DOHH2 (cell line): ENCODE results near the gene SEL1L.

ENCODE experiments used
- EZH2phosphoT487 ChIP-seq: fragments of 200-600 bp; sonication (generic); IDR thresholded peaks from 2 replicates; pipeline ENCODE4 v1.6.1; 2017; ENCODE audit warnings: borderline replicate concordance, mild to moderate bottlenecking, antibody characterized with exemption, low read length, moderate library complexity, mixed read lengths
- TF ChIP-seq, protein P1 (sequence below): fragments of 200-600 bp; sonication (generic); IDR thresholded peaks from one replicate; pipeline ENCODE4 v1.5.1; 2014; ENCODE audit warnings: antibody characterized with exemption, mild to moderate bottlenecking, low read depth, low read length; ENCODE audit not compliant: poor library complexity, severe bottlenecking

DNA sequence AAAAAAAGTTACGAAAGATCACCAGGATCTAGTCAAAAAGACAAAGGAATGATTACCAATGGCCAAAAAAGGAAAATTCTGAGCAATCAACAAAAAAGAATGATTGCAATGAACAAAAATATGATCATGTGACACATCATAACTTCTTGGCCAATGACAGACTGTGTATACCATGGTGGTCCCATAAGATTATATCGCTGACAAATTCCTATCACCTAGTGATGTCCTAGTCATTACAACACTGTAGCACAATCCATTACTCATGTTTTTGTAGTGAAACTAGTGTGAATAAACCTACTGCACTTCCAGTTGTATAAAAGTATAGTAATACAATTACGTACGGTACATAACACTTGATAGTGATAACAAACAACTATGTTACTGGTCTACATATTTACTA lies 12.3 kb downstream of the SEL1L start:
- TF ChIP-seq, protein P1, sequence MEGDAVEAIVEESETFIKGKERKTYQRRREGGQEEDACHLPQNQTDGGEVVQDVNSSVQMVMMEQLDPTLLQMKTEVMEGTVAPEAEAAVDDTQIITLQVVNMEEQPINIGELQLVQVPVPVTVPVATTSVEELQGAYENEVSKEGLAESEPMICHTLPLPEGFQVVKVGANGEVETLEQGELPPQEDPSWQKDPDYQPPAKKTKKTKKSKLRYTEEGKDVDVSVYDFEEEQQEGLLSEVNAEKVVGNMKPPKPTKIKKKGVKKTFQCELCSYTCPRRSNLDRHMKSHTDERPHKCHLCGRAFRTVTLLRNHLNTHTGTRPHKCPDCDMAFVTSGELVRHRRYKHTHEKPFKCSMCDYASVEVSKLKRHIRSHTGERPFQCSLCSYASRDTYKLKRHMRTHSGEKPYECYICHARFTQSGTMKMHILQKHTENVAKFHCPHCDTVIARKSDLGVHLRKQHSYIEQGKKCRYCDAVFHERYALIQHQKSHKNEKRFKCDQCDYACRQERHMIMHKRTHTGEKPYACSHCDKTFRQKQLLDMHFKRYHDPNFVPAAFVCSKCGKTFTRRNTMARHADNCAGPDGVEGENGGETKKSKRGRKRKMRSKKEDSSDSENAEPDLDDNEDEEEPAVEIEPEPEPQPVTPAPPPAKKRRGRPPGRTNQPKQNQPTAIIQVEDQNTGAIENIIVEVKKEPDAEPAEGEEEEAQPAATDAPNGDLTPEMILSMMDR, result no peak
- no peak for TF ChIP-seq EZH2phosphoT487
